ENCODE results near the gene FGFRL1.
A peak's percentile ranks its signal among the peaks of the same experiment; 100 is the strongest.

DNA sequence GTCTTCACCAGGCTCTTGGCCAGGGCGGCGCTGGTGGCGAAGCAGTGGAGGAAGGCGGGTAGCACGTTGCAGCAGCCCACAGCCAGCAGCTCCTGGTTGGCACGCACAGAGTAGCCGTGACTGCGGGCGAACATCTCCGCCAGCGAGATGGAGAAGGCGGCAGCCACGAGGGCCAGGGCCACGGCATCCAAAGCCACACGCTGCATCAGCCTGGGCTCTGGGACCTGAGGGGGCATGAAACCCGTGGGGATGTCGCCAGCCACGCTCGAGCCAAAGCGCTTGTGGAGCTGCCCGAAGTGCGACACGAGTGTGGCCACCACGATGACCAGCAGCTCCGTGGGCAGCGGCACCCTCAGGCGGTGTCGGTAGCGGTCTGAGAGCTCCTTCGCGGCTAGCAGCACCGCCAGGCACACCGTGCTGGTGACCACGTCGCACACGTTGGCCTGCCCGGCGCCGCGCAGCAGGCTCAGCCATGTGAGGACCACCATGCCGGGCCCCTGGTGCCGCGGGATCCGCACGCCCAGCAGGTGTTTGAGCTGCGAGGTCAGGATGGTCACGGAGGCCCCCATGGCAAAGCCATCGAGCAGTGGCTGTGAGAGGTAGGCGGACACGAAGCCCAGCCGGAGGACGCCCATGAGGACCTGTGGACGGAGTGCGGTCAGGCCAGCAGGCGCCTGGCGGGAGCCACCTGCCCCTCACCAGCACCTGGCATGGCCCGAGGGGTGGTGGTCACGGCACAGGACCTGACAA lies 21.5 kb upstream of the FGFRL1 start:
- TF ChIP-seq CTCF (CRISPR knock-in tag; IDR thresholded peaks at IDR 0.05) (no peak), TBP (CRISPR knock-in tag; IDR thresholded peaks at IDR 0.05) (no peak), TBL1XR1 (IDR thresholded peaks at IDR 0.05; ENCODE audit: borderline replicate concordance, low read length, partially characterized antibody) (no peak), FOXJ3 (CRISPR knock-in tag; IDR thresholded peaks at IDR 0.05; ENCODE audit: borderline replicate concordance) (no peak), TRIM22 (IDR thresholded peaks at IDR 0.05) (no peak), ZNF772 (CRISPR knock-in tag; IDR thresholded peaks at IDR 0.05) (no peak), BRD4 (CRISPR knock-in tag; IDR thresholded peaks at IDR 0.05) (no peak), GABPA (IDR thresholded peaks at IDR 0.05; ENCODE audit: low read depth, low read length) (no peak), GABPA (CRISPR knock-in tag; IDR thresholded peaks at IDR 0.05; ENCODE audit: low read depth) (no peak), ZNF282 (IDR thresholded peaks at IDR 0.05; ENCODE audit: partially characterized antibody) (no peak), POLR2A (IDR thresholded peaks at IDR 0.05; ENCODE audit: insufficient read depth in 1 of 2, low read depth in 2 of 2, low read length in 2 of 2) (peak in 1 of 2 experiments; percentile 38; a peak in 1 of 4 replicates)

Measured in HepG2 (cell line).